Vagina (tissue), 2 donors: Measurements from ENCODE around the gene PPIP5K1.

ENCODE experiments used
- CTCF ChIP-seq, 3 experiments: fragments of 450-650 bp in 2 of 3; fragments of 200-600 bp in 1 of 3; sonication (generic) in 1 of 3; IDR thresholded peaks; one replicate each; pipeline ENCODE4 v1.5.1; 2017 to 2019; ENCODE audit warnings: antibody characterized with exemption in 3 of 3, mild to moderate bottlenecking in 2 of 3, moderate library complexity in 2 of 3
- POLR2A ChIP-seq, 2 donors: fragments of 450-650 bp; IDR thresholded peaks; one replicate each; pipeline ENCODE4 v1.6.1; 2017; ENCODE audit warnings: antibody characterized with exemption in 2 of 2, mild to moderate bottlenecking in 2 of 2, moderate library complexity in 2 of 2

GRCh38 chr15:43509660-43510199 lies 80.3 kb downstream of the PPIP5K1 start:
- TF ChIP-seq CTCF (IDR thresholded peaks at IDR 0.05) (no peak), POLR2A (IDR thresholded peaks at IDR 0.05) (no peak)
